Left kidney (tissue), 2 donors: ENCODE measurements around the gene DUSP10. TPM values are rescaled to one million over a fixed set of nuclear protein-coding genes. Genes with fewer than 3 reads are reported as not detected.

Source experiments
- DNase-seq: peaks from one replicate; pipeline ENCODE4 v3.0.0-alpha.2; 2013
- polyA plus RNA-seq: library from polyadenylated mRNA; unstranded; fragments of 120-200 nt; gene quantifications from one replicate; pipeline ENCODE4 v1.2.1, GENCODE V29; 2013; ENCODE audit not compliant: insufficient read length

Gene DUSP10
- polyA plus RNA-seq, 1 donor, result 4.7 TPM

DNA sequence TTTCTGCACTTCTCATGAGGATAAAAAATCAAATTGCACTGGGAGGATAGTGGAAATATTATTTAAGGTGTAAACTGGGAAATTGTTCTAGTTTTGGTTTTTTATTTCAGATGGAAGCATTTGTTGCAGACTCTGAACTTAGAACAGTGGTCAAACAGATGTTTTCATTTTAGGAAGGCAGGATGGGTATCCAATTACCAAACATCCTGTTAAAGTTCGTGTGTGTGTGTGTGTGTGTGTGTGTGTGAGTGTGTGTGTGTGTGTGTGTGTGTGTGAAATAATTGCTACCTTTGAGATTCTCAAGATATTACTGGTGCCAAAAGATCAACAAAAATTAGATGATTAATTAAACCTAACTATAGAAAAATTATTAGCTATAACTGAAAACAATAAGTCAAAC, 24.3 kb upstream of the DUSP10 start:
- DNase-seq, result peak; percentile 8

- DNase-seq, result no peak
These were observed 23.6 kb upstream of the DUSP10 start for GRCh38 chr1:221765527-221765926.

DNA sequence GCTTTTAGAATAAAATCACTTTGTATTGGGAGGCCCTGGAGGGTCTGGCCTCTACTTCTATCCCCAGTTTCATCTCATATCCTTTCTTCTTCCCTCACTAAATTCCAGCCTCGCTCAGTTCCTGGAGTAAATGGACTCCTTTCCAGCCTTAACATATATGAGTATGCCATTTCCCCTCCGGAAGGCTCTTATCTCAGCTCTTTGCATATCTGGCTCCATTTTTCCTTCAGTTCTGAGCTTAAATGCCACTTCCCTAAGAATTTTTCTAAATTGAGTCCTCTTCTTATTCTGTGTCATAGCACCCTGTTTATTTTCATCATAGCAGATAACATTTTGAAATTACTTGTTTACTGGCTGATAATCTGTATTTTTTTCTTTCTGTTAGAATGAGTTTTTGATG, 20.2 kb upstream of the DUSP10 start:
- no peak for DNase-seq

DNA sequence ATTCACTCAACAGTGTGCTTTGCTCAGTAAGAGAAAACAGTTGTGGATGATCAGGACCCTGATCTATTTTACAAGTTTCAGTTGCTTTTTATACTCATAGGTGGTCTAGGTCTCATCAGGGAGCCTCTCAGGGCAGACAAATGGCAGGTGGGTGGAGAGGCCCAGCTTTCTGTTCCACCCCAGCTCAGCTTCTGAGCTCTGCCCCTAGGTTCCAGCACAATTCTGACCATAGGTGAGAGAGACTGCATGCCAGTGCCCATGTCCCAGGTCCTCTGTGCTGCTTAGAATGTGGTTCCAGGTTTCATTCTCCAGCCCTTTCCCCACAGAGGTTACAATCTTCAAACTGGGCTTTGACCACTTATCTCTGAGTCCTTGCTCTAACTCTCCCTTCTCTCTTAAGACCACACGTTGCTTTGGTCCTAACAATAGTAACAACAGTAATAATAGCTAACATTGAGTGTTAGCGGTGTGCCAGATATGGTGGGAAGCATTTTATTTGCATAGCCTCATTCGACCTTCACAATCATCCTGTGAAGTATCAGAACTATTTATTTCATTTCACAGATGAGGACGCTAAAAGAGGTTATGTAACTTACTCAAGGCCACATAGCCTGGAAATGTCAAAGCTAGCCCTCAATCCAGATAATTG, 19.6 kb upstream of the DUSP10 start:
- no peak for DNase-seq

DNA sequence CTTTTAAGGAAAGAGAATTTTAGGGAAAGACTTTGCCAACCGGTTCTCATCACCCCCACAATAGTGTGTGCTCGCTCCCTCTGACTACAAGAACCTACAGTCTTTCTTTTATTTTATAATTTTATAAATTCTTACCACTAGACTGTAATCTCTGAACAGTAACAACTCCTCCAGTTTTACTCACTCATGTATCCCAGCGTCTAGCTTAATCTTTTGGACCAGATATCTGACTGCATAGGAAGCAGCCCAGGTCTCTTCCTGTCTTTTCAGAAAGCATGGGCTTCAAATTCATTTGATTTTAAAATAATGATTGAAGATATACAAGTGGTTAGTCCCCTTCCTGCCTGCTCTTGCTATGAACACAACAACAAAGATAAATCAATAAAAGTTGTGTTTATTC, 19.0 kb upstream of the DUSP10 start:
- DNase-seq, result no peak

DNA sequence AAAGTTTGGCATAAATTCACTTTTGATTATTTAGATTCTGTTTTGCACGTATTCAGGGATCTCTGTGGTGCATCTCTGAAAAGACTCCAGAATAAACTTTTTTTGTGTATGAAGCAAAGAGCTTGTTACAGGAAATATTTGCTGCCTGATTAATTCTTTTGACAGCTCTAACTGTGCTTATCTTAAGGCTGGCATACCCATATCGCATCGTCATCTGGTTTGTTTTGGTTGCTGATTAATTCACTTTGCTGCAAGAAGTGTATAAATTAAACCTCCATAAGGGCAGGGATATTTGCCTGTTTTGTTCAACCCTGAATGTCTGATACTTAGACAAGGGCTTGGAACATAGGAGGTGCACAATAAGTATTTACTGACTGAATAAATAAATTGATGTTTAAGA, 17.5 kb upstream of the DUSP10 start:
- DNase-seq, result no peak

- no peak for DNase-seq
These were observed 16.6 kb upstream of the DUSP10 start for GRCh38 chr1:221758455-221758854.

GRCh38 chr1:221756830-221757551, 15.1 kb upstream of the DUSP10 start:
- DNase-seq, result no peak

- no peak for DNase-seq
These were observed 11.9 kb upstream of the DUSP10 start for GRCh38 chr1:221753828-221754188.

DNA sequence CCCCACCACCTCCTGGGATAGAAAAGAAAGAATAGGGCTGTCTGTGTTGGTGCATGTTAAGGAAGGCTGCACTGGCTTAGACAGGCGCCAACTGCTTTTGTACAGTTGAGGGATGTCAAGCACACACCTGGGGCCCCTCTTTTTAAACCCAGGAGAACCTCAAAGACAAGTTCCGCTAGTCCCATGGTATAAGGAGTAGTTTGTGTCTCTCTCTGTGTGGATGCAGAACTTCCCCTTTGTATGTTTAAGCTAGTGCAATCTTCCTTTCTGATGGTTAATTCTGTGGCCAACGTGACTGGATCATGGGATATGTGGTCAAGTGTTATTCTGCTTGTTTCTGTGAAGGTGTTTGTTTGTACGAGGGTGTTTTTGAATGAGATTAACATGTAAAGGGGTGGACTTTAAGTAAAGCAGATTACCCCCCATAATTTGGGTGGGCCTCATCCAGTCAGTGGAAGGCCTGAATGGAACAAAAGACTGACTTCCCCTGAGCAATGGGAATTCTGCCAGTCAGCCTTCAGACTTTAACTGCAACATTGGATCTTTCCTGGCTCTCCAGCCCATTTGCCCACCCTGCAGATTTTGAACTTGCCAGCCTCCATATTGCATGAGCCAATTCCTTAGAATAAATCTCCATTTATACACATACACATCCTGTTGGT, 9.5 kb upstream of the DUSP10 start:
- no peak for DNase-seq

DNA sequence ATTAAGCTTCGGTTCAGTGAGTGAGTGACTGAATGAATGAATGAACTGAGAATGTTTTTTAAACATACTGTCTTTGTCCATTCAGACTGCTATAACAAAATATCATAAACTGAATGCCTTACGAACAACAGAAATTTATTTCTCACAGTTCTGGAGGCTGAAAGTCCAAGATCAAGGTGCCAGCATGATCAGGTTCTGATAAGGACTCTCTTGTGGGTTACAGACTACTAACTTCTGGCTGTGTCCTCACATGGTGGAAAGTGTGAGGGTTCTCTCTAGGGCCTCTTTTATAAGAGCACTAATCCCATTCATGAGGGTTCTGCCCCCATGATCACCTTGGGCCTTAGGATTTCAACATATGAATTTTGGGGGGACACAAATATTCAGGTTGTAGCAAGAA, 7.1 kb upstream of the DUSP10 start:
- DNase-seq, result no peak

DNA sequence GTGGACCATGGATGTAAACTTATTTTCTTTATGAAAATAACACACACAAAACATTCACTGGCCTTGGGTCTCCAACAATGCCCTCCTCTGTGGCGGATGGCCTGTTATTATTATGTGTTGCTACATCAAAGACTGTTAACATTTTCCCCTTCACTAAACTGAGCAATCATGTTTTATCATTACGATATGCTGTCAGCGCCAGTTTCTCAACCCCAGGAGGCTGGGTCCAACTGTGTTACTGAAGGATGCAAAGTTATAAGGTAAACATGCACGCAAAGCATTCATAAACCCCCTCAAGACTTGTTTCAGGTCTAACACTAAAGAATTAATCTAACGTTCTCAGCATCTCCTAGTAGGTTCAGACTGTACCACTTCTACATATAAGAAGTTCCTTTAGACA, 6.0 kb upstream of the DUSP10 start:
- no peak for DNase-seq

- peak; percentile 51 for DNase-seq
These were observed 1.7 kb upstream of the DUSP10 start for GRCh38 chr1:221743416-221744208.

DNA sequence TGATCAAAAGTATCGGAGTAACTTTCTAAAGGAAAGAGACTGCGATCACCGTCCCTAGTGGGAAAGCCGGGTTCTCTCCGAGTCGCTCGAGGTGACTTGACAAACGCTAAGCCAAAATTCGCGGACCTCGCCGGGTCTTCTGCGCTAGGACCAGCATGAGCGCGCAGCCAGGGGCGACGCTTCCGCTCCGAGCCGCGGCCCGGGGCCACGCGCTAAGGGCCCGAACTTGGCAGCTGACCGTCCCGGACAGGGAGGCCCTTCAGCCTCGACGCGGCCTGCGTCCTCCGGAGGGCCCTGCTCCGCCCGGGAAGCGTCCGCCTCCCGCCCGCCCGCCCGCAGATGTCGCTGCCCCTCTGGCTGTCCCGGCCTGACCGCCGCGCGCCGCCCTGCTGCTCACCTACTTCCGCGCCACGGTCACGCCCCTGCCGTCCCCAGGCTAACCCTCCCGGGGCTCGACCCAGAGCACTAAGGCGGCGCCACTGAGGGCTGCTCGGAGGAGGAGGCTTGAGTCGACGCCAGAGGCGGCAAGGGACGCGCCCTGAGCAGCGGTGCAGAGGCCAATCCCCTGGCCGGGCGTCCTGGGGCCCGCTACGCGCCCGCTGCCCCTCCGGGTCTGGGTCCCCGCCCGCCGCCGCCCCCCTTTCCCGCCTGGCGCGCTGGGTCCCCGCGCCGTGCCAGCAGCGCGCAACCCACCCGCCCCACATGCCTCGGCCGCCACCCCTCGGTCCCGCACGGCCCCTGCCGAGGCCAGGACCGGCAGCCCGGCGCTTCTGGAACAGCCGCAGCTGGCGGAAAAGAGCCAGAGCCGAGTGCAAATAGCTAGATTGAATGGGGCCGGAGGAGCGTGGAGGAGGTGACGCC, 896 bp upstream of the DUSP10 start:
- DNase-seq, result peak; percentile 62

DNA sequence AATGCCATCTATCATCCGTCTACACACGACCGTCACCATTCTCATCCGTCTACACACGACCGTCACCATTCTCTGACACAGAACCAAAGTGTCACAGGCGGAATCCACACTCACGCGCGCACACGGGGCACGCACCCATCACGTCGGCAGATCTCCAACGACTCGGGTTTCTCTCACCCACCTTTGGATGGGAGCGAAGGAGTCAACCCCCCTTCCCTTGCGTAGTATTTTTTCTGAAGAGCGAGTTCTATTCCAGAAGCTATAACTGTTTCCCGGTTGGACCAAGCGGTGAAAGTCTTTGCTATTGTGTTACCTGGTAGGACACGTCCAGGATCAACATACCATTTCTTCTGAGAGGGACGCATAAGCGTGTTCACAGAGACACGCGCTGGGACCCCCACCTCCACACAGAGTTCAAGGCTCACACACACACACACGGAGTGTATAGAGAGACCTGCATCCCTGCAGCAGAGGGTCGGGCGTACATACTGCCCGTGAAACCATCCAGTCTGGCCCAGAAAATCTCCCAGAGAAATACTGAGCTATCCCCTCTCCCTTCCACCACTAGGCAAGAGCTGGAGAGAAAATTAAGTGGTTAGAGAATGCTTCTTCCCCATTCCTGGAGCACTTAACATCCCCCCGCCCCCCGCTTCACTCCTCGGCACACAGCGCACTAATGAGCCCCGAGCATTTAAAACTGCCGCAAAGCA, 741 bp downstream of the DUSP10 start:
- DNase-seq, result no peak

DNA sequence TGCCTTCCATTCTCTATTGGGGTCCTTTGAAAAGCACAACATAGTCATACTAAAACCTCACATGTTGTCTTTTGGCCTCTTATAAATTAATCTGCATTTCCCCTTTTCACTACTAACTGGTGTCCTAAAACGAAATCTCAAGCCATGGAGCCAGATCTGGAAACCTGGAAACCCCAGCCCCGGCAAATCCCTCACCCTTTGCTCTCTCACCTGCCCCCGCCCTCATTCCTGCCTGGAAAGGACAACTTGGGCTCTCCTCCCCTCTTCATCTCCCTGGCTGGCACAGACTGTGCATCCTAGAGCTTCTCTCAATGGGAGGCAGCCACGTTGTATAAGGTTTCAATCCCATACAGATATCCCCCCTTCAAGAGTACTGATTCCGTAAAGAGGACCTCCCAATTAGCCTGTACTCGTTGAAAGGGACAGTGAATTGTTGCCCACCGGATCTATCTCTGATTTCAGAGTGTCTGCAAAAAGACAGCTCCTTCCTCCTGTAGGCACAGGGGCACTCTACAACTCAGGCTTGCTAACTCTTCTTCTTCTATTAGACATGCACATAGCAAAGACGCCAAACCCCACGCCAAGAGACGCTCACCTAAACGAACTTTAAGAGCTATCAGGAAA, 1.4 kb downstream of the DUSP10 start:
- DNase-seq, result no peak

DNA sequence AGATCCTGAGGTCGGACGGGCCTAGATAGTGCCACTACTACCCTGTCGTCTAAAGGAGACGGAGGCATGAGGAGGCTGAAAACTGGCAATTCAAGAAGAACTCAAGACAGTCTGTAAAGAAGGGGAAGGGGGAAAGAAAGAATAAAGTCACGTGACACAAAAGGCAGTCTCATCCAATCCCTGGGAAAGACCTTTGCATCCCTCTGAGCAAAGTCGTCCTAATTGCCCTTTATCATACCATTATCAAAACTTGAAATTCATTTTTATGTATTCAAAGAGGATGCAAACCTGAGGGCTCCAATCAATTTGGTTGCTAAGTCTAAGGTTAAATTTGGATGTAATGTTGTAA, 2.2 kb downstream of the DUSP10 start:
- no peak for DNase-seq

DNA sequence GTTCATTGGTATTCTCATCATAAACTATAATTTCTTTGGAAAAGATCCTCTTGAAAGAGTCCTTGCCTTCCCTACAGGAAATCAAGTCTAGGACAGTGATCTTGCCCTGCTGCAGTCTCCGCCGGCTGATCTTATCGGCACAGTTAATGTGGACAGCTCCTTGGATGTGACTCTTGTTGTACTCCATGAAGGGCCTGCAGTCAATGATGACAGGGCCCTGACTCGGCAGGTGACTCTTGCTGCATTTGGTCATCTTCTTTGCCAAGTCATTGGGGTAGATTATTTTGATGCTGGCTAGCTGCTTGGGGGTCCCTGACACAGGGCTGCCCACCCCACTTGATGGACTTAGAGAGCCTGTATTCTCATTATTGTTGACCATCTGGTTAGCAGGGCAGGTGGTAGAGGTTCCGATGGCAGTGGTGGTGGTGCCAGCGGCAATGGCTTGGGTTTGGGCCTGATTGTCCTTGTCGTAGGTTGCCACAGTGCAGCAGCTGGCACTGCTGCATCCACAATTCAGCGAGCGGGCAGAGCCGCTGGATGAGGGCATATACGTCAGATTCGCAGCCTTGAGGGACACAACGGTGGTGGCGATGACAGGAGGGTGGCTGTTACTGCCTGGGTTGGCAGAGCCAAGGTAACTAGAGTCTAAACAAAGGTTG, 2.7 kb downstream of the DUSP10 start:
- DNase-seq, result no peak

DNA sequence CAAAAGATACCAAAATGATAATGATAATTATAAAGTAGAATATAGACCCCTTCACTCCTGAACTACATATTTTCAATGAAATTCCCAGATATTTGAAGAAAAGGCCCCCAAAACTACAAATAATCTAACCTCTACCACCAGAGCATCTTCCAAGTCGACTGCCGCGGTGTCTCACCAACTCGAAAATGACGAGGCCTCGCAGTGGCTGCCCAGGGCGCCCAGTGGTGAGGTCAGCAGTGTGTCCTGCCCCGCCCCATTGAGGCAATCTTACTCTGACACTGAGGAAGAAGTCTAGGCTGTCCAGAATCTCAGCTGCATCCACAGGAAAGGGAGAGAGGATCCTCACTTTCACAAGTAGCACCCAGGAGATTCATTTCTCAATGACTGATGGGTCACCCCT, 5.2 kb downstream of the DUSP10 start:
- no peak for DNase-seq

DNA sequence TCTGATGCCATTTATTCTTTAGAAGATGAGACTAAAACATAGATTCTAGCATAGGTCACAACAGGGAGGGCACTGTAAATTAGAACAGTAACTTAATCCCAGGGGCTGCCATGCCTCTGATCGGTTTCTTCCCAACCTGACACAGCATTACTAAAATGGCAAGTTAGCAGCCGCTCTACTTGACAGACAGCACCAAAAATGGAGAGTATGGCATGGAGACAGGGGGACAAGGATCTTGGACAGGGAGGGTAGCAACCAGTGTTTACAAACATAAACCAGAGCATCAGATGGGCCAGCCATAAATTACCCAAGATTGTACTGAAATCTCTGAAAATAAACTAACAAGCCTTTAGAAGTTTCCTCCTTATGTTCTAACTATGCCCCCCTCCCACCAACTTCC, 5.9 kb downstream of the DUSP10 start:
- DNase-seq, result no peak
